NCI-H1417 (cell line): ENCODE results near the gene RUNX1.
A peak's percentile ranks its signal among the peaks of the same experiment; 100 is the strongest.

Experiments used
- DNase-seq, 3 experiments: peaks; one replicate each; lab custom pipeline; 2025; lab: John Stamatoyannopoulos, UW

The RUNX1 gene

GRCh38 chr21:34923626-34924025, 125.5 kb downstream of the RUNX1 start:
- no peak for DNase-seq

- DNase-seq: no peak
Observed at GRCh38 chr21:34923202-34923601, 125.9 kb downstream of the RUNX1 start.

- no peak for DNase-seq
Observed at GRCh38 chr21:34922479-34922878, 126.6 kb downstream of the RUNX1 start.

GRCh38 chr21:34921151-34921550, 128.0 kb downstream of the RUNX1 start:
- no peak for DNase-seq

GRCh38 chr21:34919406-34919805, 129.7 kb downstream of the RUNX1 start:
- DNase-seq: no peak

- DNase-seq: no peak
Observed at GRCh38 chr21:34916446-34916845, 132.7 kb downstream of the RUNX1 start.

- no peak for DNase-seq
Observed at GRCh38 chr21:34915364-34915841, 133.7 kb downstream of the RUNX1 start.

GRCh38 chr21:34914239-34914638, 134.9 kb downstream of the RUNX1 start:
- DNase-seq: no peak

- DNase-seq: no peak
Observed at GRCh38 chr21:34913811-34914210, 135.3 kb downstream of the RUNX1 start.

GRCh38 chr21:34912022-34912945, 136.8 kb downstream of the RUNX1 start:
- no peak for DNase-seq

GRCh38 chr21:34911360-34911759, 137.7 kb downstream of the RUNX1 start:
- DNase-seq: no peak

GRCh38 chr21:34910396-34910795, 138.7 kb downstream of the RUNX1 start:
- no peak for DNase-seq

GRCh38 chr21:34909492-34910292, 139.4 kb downstream of the RUNX1 start:
- no peak for DNase-seq

- DNase-seq: peak in 2 of 3 experiments; percentile 4 to 31
Observed at GRCh38 chr21:34908419-34909055, 140.6 kb downstream of the RUNX1 start.

GRCh38 chr21:34907461-34908418, 141.4 kb downstream of the RUNX1 start:
- no peak for DNase-seq

- no peak for DNase-seq
Observed at GRCh38 chr21:34906401-34906800, 142.7 kb downstream of the RUNX1 start.

- DNase-seq: no peak
Observed at GRCh38 chr21:34905218-34905537, 143.9 kb downstream of the RUNX1 start.

- no peak for DNase-seq
Observed at GRCh38 chr21:34904526-34905217, 144.4 kb downstream of the RUNX1 start.

GRCh38 chr21:34900376-34900775, 148.7 kb downstream of the RUNX1 start:
- peak in 1 of 3 experiments; percentile 78 for DNase-seq

GRCh38 chr21:34899760-34900159, 149.3 kb downstream of the RUNX1 start:
- DNase-seq: no peak

GRCh38 chr21:34899302-34899701, 149.8 kb downstream of the RUNX1 start:
- DNase-seq: no peak
